ENCODE data around the gene DPCD. TPM values are rescaled to one million over a fixed set of nuclear protein-coding genes. Genes with fewer than 3 reads are reported as not detected.
A peak's percentile ranks its signal among the peaks of the same experiment; 100 is the strongest.

Gene DPCD
- total and polyA plus RNA-seq, 2 experiments from 2014 or later, result 161 to 257 TPM

GRCh38 chr10:101655570-101655969, 67.4 kb downstream of the DPCD start:
- Histone ChIP-seq H3K4me3 (no peak overlapping the region), H3K4me1 (ENCODE audit: low read depth) (peaks cover 17% of the 10 kb centered on the region), H3K27ac (no peak overlapping the region), H3K9me3 (ENCODE audit: low read depth) (no peaks in the 10 kb centered on the region), H3K27me3 (no peaks in the 10 kb centered on the region), H3K36me3 (no peaks in the 10 kb centered on the region)
- DNase-seq (ENCODE audit: low read depth in 1 of 2, low spot score in 1 of 2), result peak in 1 of 2 donors; percentile 31
- TF ChIP-seq CTCF (IDR thresholded peaks at IDR 0.05; ENCODE audit: low read depth, low read length), result no peak

GRCh38 chr10:101656890-101657289, 68.8 kb downstream of the DPCD start:
- Histone ChIP-seq H3K9me3 (ENCODE audit: low read depth) (no peaks in the 10 kb centered on the region), H3K4me3 (no peak overlapping the region), H3K4me1 (ENCODE audit: low read depth) (peaks cover 28% of the 10 kb centered on the region), H3K27me3 (no peaks in the 10 kb centered on the region), H3K27ac (peak overlapping the region; percentile 2), H3K36me3 (no peaks in the 10 kb centered on the region)
- TF ChIP-seq CTCF (IDR thresholded peaks at IDR 0.05; ENCODE audit: low read depth, low read length), result no peak
- peak; percentile 25 to 63 for DNase-seq (ENCODE audit: low read depth in 1 of 2, low spot score in 1 of 2)

- no peak overlapping the region for H3K4me3 ChIP-seq
- TF ChIP-seq CTCF (IDR thresholded peaks at IDR 0.05; ENCODE audit: low read depth, low read length), result no peak
- H3K36me3 ChIP-seq, result no peaks in the 10 kb centered on the region
- no peak overlapping the region for H3K27ac ChIP-seq
- H3K4me1 ChIP-seq (ENCODE audit: low read depth), result peaks cover 49% of the 10 kb centered on the region
- DNase-seq (ENCODE audit: low read depth in 1 of 2, low spot score in 1 of 2), result no peak
- no peaks in the 10 kb centered on the region for H3K27me3 ChIP-seq
- H3K9me3 ChIP-seq (ENCODE audit: low read depth), result no peaks in the 10 kb centered on the region
Observed at GRCh38 chr10:101658975-101659374, 70.9 kb downstream of the DPCD start.

Other genes starting within 250 kb of the DPCD start
- gene BTRC, start 234.2 kb upstream of the DPCD start, total RNA-seq, result 14.0 and 21.0 TPM in 2 replicates
- gene BTRC, start 234.2 kb upstream of the DPCD start, polyA plus RNA-seq, result 21.7 and 22.3 TPM in 2 replicates
- gene POLL, start 64 bp upstream of the DPCD start, total RNA-seq, result 27.6 and 28.0 TPM in 2 replicates
- 41.7 and 43.0 TPM in 2 replicates for gene POLL, start 64 bp upstream of the DPCD start, polyA plus RNA-seq
- gene FBXW4, start 106.8 kb downstream of the DPCD start, total RNA-seq, result 58.2 and 72.0 TPM in 2 replicates
- gene FBXW4, start 106.8 kb downstream of the DPCD start, polyA plus RNA-seq, result 18.8 and 19.6 TPM in 2 replicates
- 5.7 and 12.8 TPM in 2 replicates for gene FGF8, start 187.8 kb downstream of the DPCD start, total RNA-seq
- gene FGF8, start 187.8 kb downstream of the DPCD start, polyA plus RNA-seq, result 1.8 and 3.1 TPM in 2 replicates
- gene NPM3, start 195.1 kb downstream of the DPCD start, total RNA-seq, result 78.9 and 92.6 TPM in 2 replicates
- 8.1 and 14.6 TPM in 2 replicates for gene NPM3, start 195.1 kb downstream of the DPCD start, polyA plus RNA-seq
- 51.8 and 98.1 TPM in 2 replicates for gene OGA, start 230.1 kb downstream of the DPCD start, total RNA-seq
- gene OGA, start 230.1 kb downstream of the DPCD start, polyA plus RNA-seq, result 56.4 and 95.2 TPM in 2 replicates

Measured in cardiac muscle cell (in vitro differentiated cells and primary cell).